ENCODE measurements around the gene ARHGEF28. TPM values are rescaled to one million over a fixed set of nuclear protein-coding genes. Genes with fewer than 3 reads are reported as not detected.

The ARHGEF28 gene
- total RNA-seq, 1 experiment from 2014 or later, result 0.57 TPM

DNA sequence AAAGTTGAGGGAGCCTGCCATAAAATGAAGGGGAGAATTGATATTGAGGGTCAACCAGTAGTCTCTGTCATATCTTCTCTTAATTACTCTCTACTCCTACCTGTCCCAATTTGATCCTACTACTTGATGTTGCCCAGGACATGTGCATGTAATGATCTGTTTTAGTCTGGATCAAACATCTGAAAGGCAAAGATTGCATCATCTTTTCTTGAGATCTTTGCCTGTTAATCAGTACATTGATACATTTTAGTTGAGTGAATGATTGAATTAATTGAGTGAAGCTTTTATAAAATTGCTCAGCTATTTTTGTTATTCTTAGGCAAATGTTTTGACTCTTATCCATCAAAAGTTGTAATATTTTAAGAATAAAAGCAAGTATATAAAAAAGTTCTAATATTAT lies 21.7 kb downstream of the ARHGEF28 start:
- no peak overlapping the region for H3K9ac ChIP-seq (ENCODE audit: extremely low read depth, insufficient read length, low read length)
- no peaks in the 10 kb centered on the region for H3K9me3 ChIP-seq (ENCODE audit: control insufficient read depth, low read depth, low read length)
- TF ChIP-seq, protein P1, sequence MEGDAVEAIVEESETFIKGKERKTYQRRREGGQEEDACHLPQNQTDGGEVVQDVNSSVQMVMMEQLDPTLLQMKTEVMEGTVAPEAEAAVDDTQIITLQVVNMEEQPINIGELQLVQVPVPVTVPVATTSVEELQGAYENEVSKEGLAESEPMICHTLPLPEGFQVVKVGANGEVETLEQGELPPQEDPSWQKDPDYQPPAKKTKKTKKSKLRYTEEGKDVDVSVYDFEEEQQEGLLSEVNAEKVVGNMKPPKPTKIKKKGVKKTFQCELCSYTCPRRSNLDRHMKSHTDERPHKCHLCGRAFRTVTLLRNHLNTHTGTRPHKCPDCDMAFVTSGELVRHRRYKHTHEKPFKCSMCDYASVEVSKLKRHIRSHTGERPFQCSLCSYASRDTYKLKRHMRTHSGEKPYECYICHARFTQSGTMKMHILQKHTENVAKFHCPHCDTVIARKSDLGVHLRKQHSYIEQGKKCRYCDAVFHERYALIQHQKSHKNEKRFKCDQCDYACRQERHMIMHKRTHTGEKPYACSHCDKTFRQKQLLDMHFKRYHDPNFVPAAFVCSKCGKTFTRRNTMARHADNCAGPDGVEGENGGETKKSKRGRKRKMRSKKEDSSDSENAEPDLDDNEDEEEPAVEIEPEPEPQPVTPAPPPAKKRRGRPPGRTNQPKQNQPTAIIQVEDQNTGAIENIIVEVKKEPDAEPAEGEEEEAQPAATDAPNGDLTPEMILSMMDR (conservative IDR thresholded peaks at IDR 0.05), result no peak
- H3K27ac Mint-ChIP-seq, result no peak overlapping the region
- no peak overlapping the region for H2BK12ac ChIP-seq (ENCODE audit: insufficient read length, low read depth, low read length)
- H4K5ac ChIP-seq (ENCODE audit: insufficient read length, low read depth, low read length), result no peak overlapping the region
- H3K36me3 Mint-ChIP-seq (ENCODE audit: insufficient read depth in 1 of 3, low read depth in 3 of 3), result no peaks in the 10 kb centered on the region
- H3K4me3 Mint-ChIP-seq, result no peak overlapping the region
- no peak overlapping the region for H3K23ac ChIP-seq (ENCODE audit: insufficient read length, low read depth, low read length)
- H2BK5ac ChIP-seq (ENCODE audit: insufficient read length, low read length), result no peak overlapping the region
- H2BK15ac ChIP-seq (ENCODE audit: low read depth, low read length), result no peak overlapping the region
- no peak overlapping the region for H3K14ac ChIP-seq (ENCODE audit: insufficient read depth, low read length)
- H3K56ac ChIP-seq (ENCODE audit: insufficient read length, low read depth, low read length), result no peak overlapping the region
- H3K79me1 ChIP-seq (ENCODE audit: insufficient read depth, low read depth, low read length, poor library complexity, severe bottlenecking), result no peaks in the 10 kb centered on the region
- H2AFZ ChIP-seq (ENCODE audit: low read length), result no peak overlapping the region
- no peak overlapping the region for H3K27ac ChIP-seq (ENCODE audit: insufficient read length, low read depth, low read length)
- H3K9me3 Mint-ChIP-seq, result no peaks in the 10 kb centered on the region
- H3K18ac ChIP-seq (ENCODE audit: insufficient read length, low read depth, low read length), result no peak overlapping the region
- no peak overlapping the region for H3T11ph ChIP-seq (ENCODE audit: low read length)
- H3K79me2 ChIP-seq (ENCODE audit: insufficient read depth, low read length), result no peaks in the 10 kb centered on the region
- no peaks in the 10 kb centered on the region for H3K27me3 ChIP-seq (ENCODE audit: insufficient read depth, low read length)
- no peak overlapping the region for H2BK20ac ChIP-seq (ENCODE audit: low read depth, low read length, poor library complexity, severe bottlenecking)
- H2AK5ac ChIP-seq (ENCODE audit: insufficient read length, low read length), result no peak overlapping the region
- H2BK120ac ChIP-seq (ENCODE audit: low read depth, low read length, poor library complexity, severe bottlenecking), result no peak overlapping the region
- H3K4me1 ChIP-seq (ENCODE audit: insufficient read depth, low read length), result no peaks in the 10 kb centered on the region; the same call in 1 of the 2 replicates
- H3K4me1 Mint-ChIP-seq, result peaks cover 10 to 21% of the 10 kb centered on the region in 2 experiments
- DNase-seq, result no peak
- no peak overlapping the region for H4K8ac ChIP-seq (replicated peaks; ENCODE audit: insufficient read length, low read depth, low read length)
- H3K27me3 Mint-ChIP-seq (ENCODE audit: low read depth), result peaks cover 5% of the 10 kb centered on the region; the same call in 1 of the 2 replicates
- H3K4ac ChIP-seq (ENCODE audit: low read depth, low read length), result no peak overlapping the region
- H4K91ac ChIP-seq (ENCODE audit: insufficient read length, low read depth, low read length), result no peak overlapping the region
- H3K23me2 ChIP-seq (ENCODE audit: insufficient read length, low read depth, low read length, poor library complexity, severe bottlenecking), result no peaks in the 10 kb centered on the region
- H4K20me1 ChIP-seq (ENCODE audit: control insufficient read depth, insufficient read depth, insufficient read length), result no peaks in the 10 kb centered on the region
- H3K4me2 ChIP-seq (ENCODE audit: insufficient read depth, insufficient read length, low read length), result no peak overlapping the region
